GM12865 (cell line): ENCODE data around the gene LGR4.

Experiments used
- DNase-seq: peaks from one replicate; pipeline ENCODE4 v3.0.0; 2010; ENCODE audit warnings: low read depth
- H3K4me3 ChIP-seq: 2 replicates; pipeline ENCODE4 v1.5.1; 2011; ENCODE audit warnings: mild to moderate bottlenecking, low read depth, low read length, control low read depth
- TF ChIP-seq, protein P1 (sequence below): IDR thresholded peaks from 2 replicates; pipeline ENCODE4 v1.5.1; 2011; ENCODE audit warnings: low read length, control low read depth, low read depth, inconsistent platforms; ENCODE audit not compliant: insufficient read depth; ENCODE audit errors: missing control alignments

LGR4 gene

GRCh38 chr11:27363576-27364117 lies 108.9 kb downstream of the LGR4 start:
- TF ChIP-seq, protein P1, sequence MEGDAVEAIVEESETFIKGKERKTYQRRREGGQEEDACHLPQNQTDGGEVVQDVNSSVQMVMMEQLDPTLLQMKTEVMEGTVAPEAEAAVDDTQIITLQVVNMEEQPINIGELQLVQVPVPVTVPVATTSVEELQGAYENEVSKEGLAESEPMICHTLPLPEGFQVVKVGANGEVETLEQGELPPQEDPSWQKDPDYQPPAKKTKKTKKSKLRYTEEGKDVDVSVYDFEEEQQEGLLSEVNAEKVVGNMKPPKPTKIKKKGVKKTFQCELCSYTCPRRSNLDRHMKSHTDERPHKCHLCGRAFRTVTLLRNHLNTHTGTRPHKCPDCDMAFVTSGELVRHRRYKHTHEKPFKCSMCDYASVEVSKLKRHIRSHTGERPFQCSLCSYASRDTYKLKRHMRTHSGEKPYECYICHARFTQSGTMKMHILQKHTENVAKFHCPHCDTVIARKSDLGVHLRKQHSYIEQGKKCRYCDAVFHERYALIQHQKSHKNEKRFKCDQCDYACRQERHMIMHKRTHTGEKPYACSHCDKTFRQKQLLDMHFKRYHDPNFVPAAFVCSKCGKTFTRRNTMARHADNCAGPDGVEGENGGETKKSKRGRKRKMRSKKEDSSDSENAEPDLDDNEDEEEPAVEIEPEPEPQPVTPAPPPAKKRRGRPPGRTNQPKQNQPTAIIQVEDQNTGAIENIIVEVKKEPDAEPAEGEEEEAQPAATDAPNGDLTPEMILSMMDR, result no peak
- peak overlapping the region; percentile 76 for H3K4me3 ChIP-seq
- no peak for DNase-seq

DNA sequence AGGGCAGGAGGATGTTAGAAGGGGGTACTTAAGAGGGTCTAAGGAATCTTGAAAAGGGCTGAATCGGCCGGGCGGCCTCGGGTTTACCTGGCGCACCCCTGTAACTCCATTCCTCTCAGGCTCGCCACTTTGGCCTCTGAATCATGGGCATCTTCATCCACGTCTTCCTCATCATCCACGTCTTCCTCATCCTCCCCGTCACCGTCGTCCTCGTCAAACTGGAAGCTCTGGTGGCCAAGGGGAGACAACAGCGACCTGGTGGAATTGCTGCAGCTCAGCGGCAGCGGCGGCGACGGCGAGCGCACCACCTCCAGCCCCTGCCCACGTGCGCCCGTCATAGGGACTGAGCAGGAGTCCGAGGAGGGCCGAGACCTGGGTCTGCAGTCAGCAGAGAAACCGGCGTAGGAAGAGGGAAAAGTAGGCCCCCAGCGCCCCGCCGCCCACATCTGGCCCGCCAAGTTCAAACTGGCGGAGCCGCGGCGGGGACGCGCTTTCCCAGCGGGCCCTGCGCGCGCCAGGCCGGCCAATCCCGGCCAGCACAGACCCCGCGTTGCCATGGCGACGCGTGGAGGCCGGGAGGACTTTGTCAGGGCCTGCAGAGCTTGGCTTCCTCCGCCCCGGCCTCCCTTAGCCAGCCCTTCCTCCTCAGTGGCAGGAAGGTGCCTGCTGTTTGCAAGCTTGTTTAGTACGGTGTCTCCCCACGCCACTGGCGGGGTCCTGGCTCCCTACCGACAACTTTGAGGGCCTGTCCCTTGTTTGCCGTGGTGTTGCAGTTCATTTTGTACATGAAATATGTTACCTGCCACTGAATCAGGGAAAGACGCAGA lies 109.6 kb downstream of the LGR4 start, which contains the start of gene CCDC34:
Gene CCDC34 (minus strand): TSS at position 467 of the 827 bp plus-strand sequence. CDS start 21 bp downstream, at position 446.
- H3K4me3 ChIP-seq, result peak within 1 kb of the TSS; percentile 76
- DNase-seq, result peak; percentile 96
- TF ChIP-seq, protein P1, result no peak

DNA sequence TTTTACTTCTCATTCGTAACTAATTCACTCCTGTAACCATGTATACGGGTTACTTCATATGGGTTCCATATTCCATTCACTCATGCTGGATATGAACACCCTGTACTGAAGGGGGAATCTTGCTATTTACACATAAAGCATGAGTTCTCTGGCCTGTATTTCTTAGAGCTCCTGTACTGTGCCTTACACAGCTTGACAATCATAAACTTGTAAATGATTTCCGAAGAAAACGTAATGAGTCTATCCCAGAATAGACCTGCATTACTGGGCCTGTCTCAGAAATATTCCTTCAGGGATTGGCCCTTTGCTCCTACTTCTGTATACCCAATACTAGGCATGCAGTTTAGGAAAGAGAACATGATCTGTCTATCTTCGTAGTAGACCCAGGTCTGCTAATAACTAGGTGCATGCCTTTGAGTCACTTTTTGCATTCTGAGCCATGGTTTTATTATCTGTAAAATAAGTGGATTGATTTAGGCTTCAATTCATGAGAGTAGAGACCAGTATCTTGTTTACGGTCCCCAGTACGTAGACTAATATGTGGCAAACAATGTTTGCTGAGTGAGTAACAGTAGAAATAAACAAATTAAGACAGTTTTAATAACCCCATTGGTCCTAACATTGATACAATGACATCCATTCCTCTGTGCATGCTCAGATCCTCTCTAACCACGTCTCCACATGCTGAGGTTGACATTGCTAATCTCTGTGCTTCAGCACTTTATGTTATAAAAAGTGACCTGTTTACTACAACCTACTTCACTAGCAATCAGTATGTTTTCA lies 110.8 kb downstream of the LGR4 start:
- TF ChIP-seq, protein P1, result no peak
- no peak for DNase-seq

DNA sequence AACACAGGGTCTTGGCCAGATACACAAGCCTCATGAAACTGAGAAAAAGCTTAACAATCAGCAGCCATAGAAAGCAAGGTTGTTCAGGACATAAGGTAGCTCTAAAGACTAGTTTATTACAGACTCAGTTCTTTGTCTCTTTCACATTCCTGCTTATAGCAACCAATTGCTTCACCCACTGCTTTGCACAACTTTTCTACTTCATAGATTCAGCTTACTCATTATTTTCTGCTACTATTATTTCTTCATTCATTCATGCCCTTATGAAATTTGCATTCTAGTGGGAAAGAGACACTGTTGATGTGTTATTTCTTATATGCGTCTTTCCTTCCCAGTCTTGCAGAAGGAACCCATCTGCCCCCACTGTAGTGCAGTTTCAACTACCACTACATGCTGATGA lies 114.3 kb downstream of the LGR4 start:
- no peak overlapping the region for H3K4me3 ChIP-seq
- no peak for DNase-seq
- TF ChIP-seq, protein P1, result no peak

More for the DNA sequence above, 110.8 kb downstream of the LGR4 start:
- peak overlapping the region; percentile 76 for H3K4me3 ChIP-seq

- TF ChIP-seq, protein P1, result no peak
- no peak overlapping the region for H3K4me3 ChIP-seq
- DNase-seq, result no peak
Measured at GRCh38 chr11:27357250-27357649, 115.3 kb downstream of the LGR4 start.

- TF ChIP-seq, protein P1, result no peak
- no peak overlapping the region for H3K4me3 ChIP-seq
- DNase-seq, result no peak
Measured at GRCh38 chr11:27356624-27357222, 115.9 kb downstream of the LGR4 start.
